BJ (cell line): ENCODE results near the gene AVPR2. TPM values are rescaled to one million over a fixed set of nuclear protein-coding genes. Genes with fewer than 3 reads are reported as not detected.

ENCODE experiments used
- CTCF ChIA-PET: fragments of 350-600 bp; formaldehyde crosslinking; extraction: SDS; loops from one replicate; lab custom pipeline; 2021; ENCODE audit warnings: antibody characterized with exemption, inconsistent platforms; lab: Yijun Ruan, JAX
- POLR2A ChIA-PET: fragments of 300-600 bp; sonication (Branson Sonifier 250); formaldehyde crosslinking; extraction: SDS; loops from one replicate; lab custom pipeline; 2021; ENCODE audit warnings: antibody characterized with exemption; lab: Charles Lee
- DNase-seq: peaks from one replicate; pipeline ENCODE4 v3.0.0-alpha.2; 2011; ENCODE audit warnings: low read depth
- H3K27me3 ChIP-seq: 2 replicates; pipeline ENCODE4 v1.6.0; 2011; ENCODE audit warnings: low read length; ENCODE audit not compliant: control insufficient read depth, insufficient read depth
- H3K36me3 ChIP-seq: 2 replicates; pipeline ENCODE4 v1.5.1; 2011; ENCODE audit warnings: low read length; ENCODE audit not compliant: control insufficient read depth, insufficient read depth
- H3K4me3 ChIP-seq: 2 replicates; pipeline ENCODE4 v1.5.1; 2011; ENCODE audit warnings: low read depth, mild to moderate bottlenecking, control low read depth, low read length
- polyA plus RNA-seq: library from polyadenylated mRNA; depleted of rRNA; stranded (reverse); fragments of >200 nt; gene quantifications from 2 replicates; pipeline ENCODE4 v1.2.3, GENCODE V29; 2011
- TF ChIP-seq, protein P1 (sequence below): IDR thresholded peaks from 2 replicates; pipeline ENCODE4 v1.5.1; 2011; ENCODE audit warnings: low read depth, mild to moderate bottlenecking, control low read depth, inconsistent platforms, low read length, moderate library complexity; ENCODE audit not compliant: insufficient read depth

The AVPR2 gene
- polyA plus RNA-seq, 1 experiment: not detected

DNA sequence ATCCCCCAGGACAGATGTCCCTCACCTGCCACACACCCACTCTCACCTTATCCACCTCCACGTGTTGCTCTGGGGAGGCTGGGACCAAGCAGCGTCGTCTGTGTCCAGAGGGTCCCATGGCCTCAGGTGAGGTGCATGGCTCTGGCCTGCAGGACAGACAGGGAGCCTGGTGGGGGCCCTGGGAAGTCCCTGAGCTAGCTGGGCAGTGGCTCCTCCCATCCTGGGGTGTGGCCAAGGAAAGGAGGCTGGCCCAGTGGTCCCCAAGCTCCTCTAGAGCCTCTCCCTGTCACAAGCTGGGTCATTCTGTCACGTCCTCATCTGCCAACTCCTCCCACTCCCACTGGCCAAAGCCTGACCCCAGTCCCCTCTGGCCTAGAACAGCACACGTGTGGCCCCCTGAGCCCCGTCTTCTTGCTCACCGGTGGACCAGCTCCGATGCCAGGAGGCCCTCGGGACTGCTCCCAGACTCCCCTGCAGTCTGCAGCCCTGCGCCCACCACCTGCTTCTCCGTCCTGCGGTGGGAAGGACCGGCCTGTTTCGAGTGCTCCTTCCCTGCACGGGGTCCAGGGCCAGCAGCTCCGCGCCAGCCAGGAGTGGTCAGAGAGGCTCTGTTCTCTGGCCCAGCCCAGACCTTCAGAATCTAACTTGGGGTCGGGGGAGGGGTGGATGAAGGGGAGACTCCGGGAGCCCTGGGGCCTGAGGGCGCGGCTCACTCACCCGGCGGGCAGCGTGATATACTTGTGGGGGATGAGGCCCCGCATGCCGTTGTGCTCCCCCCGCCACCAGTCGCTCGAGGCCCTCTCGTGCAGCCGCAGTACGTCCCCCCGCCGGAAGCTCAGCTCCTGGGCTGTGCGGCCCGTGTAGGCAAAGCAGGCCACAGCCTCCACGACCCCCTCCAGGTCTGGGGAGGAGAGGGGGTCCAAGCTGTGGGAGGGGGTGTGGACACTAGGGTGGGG is 4.8 kb downstream of the AVPR2 start:
- no peak for DNase-seq
- Histone ChIP-seq H3K27me3 (no peaks in the 10 kb centered on the region), H3K36me3 (no peaks in the 10 kb centered on the region), H3K4me3 (no peak overlapping the region)
- ChIA-PET CTCF (interaction anchor here (5.1 kb wide), 1 partner anchor 13 kb away, joined by 26 read pairs; no protein-coding TSS in a partner anchor), POLR2A (no interaction called here)
- TF ChIP-seq, protein P1, sequence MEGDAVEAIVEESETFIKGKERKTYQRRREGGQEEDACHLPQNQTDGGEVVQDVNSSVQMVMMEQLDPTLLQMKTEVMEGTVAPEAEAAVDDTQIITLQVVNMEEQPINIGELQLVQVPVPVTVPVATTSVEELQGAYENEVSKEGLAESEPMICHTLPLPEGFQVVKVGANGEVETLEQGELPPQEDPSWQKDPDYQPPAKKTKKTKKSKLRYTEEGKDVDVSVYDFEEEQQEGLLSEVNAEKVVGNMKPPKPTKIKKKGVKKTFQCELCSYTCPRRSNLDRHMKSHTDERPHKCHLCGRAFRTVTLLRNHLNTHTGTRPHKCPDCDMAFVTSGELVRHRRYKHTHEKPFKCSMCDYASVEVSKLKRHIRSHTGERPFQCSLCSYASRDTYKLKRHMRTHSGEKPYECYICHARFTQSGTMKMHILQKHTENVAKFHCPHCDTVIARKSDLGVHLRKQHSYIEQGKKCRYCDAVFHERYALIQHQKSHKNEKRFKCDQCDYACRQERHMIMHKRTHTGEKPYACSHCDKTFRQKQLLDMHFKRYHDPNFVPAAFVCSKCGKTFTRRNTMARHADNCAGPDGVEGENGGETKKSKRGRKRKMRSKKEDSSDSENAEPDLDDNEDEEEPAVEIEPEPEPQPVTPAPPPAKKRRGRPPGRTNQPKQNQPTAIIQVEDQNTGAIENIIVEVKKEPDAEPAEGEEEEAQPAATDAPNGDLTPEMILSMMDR: no peak

DNA sequence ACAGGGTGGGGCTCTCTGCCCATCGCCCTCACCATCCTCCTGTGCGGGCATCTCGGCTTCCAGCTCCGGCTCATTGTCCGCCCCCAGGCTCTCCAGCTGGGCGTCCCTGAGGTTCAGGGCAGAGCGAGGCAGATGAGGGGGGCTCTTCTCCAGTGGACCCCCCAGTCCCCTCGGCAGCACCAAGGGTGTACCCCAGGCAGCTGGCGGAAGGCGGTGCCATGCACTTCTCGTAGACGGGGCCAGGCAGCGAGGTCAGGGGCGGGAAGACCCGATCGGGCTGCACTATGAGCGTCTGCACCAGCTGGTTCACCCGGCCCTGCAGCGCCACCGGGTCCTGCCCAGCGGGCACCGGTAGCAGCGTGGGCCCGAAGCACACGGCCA is 5.5 kb downstream of the AVPR2 start:
- no peak for DNase-seq
- no peak overlapping the region for H3K4me3 ChIP-seq
- TF ChIP-seq, protein P1: no peak
- no peaks in the 10 kb centered on the region for H3K36me3 ChIP-seq
- ChIA-PET CTCF (interaction anchor here (5.1 kb wide), 1 partner anchor 12 kb away, joined by 26 read pairs; no protein-coding TSS in a partner anchor), POLR2A (no interaction called here)
- no peaks in the 10 kb centered on the region for H3K27me3 ChIP-seq

DNA sequence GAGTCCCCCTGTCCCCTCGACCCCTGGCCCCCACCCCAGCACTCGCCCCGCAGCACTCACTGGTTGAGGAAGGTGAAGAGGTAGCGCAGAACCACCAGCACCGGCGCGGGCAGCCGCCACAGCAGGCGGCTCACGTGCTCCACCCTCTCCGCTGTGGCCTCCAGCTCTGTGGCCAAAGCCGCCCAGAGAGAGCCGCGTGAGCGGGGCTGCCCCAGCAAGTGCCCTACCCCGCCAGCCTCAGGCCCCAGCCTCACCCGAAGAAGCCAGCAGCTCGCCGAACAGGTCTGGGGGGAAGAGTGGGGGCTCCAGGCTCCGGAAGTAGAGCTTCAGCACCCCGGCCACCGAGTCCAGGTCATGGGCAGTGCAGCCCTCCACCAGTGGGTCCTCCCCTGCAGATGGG is 6.0 kb downstream of the AVPR2 start:
- Histone ChIP-seq H3K27me3 (no peaks in the 10 kb centered on the region), H3K4me3 (no peak overlapping the region), H3K36me3 (no peaks in the 10 kb centered on the region)
- DNase-seq: no peak
- ChIA-PET CTCF (interaction anchor here (0.6 to 5.1 kb wide), 3 partner anchors 12 to 99 kb away, joined by 3 to 26 read pairs (median 4); no protein-coding TSS in a partner anchor), POLR2A (no interaction called here)
- TF ChIP-seq, protein P1: no peak

DNA sequence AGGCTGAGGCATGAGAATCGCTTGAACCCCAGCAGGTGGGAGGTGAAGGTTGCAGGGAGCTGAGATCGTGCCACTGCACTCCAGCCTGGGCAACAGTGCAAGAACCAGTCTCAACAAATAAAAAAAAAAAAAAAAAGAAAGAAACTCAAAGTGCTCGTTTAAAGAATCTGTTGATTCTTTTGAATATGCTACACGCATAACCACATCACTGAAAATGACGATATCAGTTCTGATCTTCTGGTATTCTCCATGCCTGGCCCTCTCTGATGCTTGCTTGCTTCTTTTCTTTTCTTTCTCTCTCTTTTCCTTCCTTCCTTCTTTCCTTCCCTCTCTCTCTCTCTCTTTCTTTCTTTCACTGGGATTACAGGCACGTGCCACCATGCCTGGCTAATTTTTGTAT is 7.3 kb downstream of the AVPR2 start:
- H3K4me3 ChIP-seq: no peak overlapping the region
- TF ChIP-seq, protein P1: no peak
- CTCF ChIA-PET: interaction anchor here (1.3 to 5.1 kb wide), 2 partner anchors 10 to 35 kb away, joined by 3 to 26 read pairs; no protein-coding TSS in a partner anchor
- no peak for DNase-seq
- POLR2A ChIA-PET: no interaction called here
- no peaks in the 10 kb centered on the region for H3K27me3 ChIP-seq
- H3K36me3 ChIP-seq: no peaks in the 10 kb centered on the region

DNA sequence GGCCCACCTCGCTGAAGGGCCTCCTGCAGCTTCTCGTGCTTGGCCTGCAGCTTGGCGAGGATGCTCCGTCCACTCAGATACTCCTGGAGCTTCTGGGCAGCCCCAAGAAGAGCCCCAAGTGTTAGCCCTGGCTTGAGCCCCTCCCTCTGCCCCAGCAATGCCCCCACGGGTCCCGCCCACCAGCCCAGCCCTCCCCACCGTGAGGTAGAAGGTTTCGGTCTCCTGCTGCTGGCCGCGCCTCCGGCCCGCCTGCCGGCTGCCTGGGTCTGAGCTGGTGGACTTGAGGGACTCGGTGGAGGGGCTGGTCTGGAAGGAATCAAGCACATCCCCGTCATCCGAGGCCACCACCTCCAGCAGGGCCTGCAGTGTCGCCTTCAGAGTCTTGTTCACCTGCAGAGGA is 8.7 kb downstream of the AVPR2 start:
- no peak overlapping the region for H3K4me3 ChIP-seq
- H3K27me3 ChIP-seq: no peaks in the 10 kb centered on the region
- TF ChIP-seq, protein P1: no peak
- CTCF ChIA-PET: interaction anchor here (1.0 to 5.1 kb wide), 3 partner anchors 9 to 13 kb away, joined by 4 to 26 read pairs (median 4); no protein-coding TSS in a partner anchor
- POLR2A ChIA-PET: no interaction called here
- H3K36me3 ChIP-seq: no peaks in the 10 kb centered on the region
- no peak for DNase-seq
